Stimulated activated CD4-positive, alpha-beta T cell treated with anti-CD3 and anti-CD28 coated beads, Interleukin-4, amount 100 ng/mL, for 48 hours (primary cell): ENCODE data around the gene SH3BP5.

Experiments
- DNase-seq, 2 donors: peaks; one replicate each; pipeline ENCODE4 v3.0.0-alpha.2; 2020; ENCODE audit warnings: low read depth in 2 of 2

SH3BP5 gene

GRCh38 chr3:15347063-15347736 lies 14.8 kb upstream of the SH3BP5 start:
- DNase-seq = no peak

- DNase-seq = no peak
Observed at GRCh38 chr3:15346516-15346915, 14.1 kb upstream of the SH3BP5 start.

- DNase-seq = no peak
Observed at GRCh38 chr3:15345608-15346137, 13.3 kb upstream of the SH3BP5 start.

GRCh38 chr3:15345066-15345607 lies 12.8 kb upstream of the SH3BP5 start:
- DNase-seq = no peak

GRCh38 chr3:15342945-15343344 lies 10.6 kb upstream of the SH3BP5 start:
- no peak for DNase-seq

- DNase-seq = no peak
Observed at GRCh38 chr3:15342246-15342645, 9.9 kb upstream of the SH3BP5 start.

GRCh38 chr3:15341030-15341726 lies 8.8 kb upstream of the SH3BP5 start:
- no peak for DNase-seq

GRCh38 chr3:15339786-15340215 lies 7.4 kb upstream of the SH3BP5 start:
- DNase-seq = no peak

GRCh38 chr3:15339001-15339400 lies 6.6 kb upstream of the SH3BP5 start:
- DNase-seq = no peak

- no peak for DNase-seq
Observed at GRCh38 chr3:15337963-15338362, 5.6 kb upstream of the SH3BP5 start.

- DNase-seq = no peak
Observed at GRCh38 chr3:15336057-15336456, 3.7 kb upstream of the SH3BP5 start.

- DNase-seq = no peak
Observed at GRCh38 chr3:15333956-15334263, 1.5 kb upstream of the SH3BP5 start.

- DNase-seq = no peak
Observed at GRCh38 chr3:15333099-15333955, 941 bp upstream of the SH3BP5 start.

GRCh38 chr3:15331606-15332404 lies 581 bp downstream of the SH3BP5 start:
- DNase-seq = peak; percentile 12 to 16

- DNase-seq = no peak
Observed at GRCh38 chr3:15331072-15331605, 1.2 kb downstream of the SH3BP5 start.

- DNase-seq = no peak
Observed at GRCh38 chr3:15330031-15330596, 2.3 kb downstream of the SH3BP5 start.

GRCh38 chr3:15329046-15330005 lies 3.1 kb downstream of the SH3BP5 start:
- DNase-seq = no peak

GRCh38 chr3:15327941-15328340 lies 4.4 kb downstream of the SH3BP5 start:
- DNase-seq = no peak

- no peak for DNase-seq
Observed at GRCh38 chr3:15326673-15327072, 5.7 kb downstream of the SH3BP5 start.

GRCh38 chr3:15326037-15326436 lies 6.3 kb downstream of the SH3BP5 start:
- DNase-seq = no peak
